IMR-90 (cell line): ENCODE measurements around the gene ST3GAL4. TPM values are rescaled to one million over a fixed set of nuclear protein-coding genes. Genes with fewer than 3 reads are reported as not detected.

Experiments
- ATAC-seq: fragments of 200-7000 bp; cut with Tn5 transposase; 2 replicates; pipeline ENCODE4 v1.9.1; 2020; ENCODE audit warnings: low read depth, mild to moderate bottlenecking, moderate library complexity
- BruUV-seq: library from RNA; stranded (reverse); fragments of 400-500 nt; replicated peaks from 2 replicates; lab custom pipeline; 2021; lab: Mats Ljungman, UMichigan
- CTCF ChIA-PET: fragments of 300-600 bp; formaldehyde crosslinking; extraction: SDS; loops from one replicate; lab custom pipeline; 2021; ENCODE audit warnings: antibody characterized with exemption; lab: Yijun Ruan, JAX
- POLR2A ChIA-PET: fragments of 300-600 bp; sonication (Branson Sonifier 250); formaldehyde crosslinking; loops from one replicate; lab custom pipeline; 2022; ENCODE audit warnings: antibody characterized with exemption; ENCODE audit not compliant: unreplicated experiment; lab: Charles Lee
- DNase-seq: peaks from one replicate; pipeline ENCODE4 v3.0.0; 2013
- H2AFZ ChIP-seq: replicated peaks from 2 replicates; pipeline ENCODE3; 2013; ENCODE audit warnings: low read length, mild to moderate bottlenecking; ENCODE audit not compliant: poor library complexity
- H2AK5ac ChIP-seq: 2 replicates; pipeline ENCODE4 v1.6.1; 2013; ENCODE audit warnings: low read depth, low read length, inconsistent platforms
- H2AK9ac ChIP-seq: replicated peaks from 2 replicates; pipeline ENCODE3; 2013; ENCODE audit warnings: mild to moderate bottlenecking, low read depth, low read length, moderate library complexity; ENCODE audit not compliant: poor library complexity
- H2BK120ac ChIP-seq: 2 replicates; pipeline ENCODE4 v1.6.1; 2013; ENCODE audit warnings: low read depth, low read length, inconsistent platforms
- H2BK15ac ChIP-seq: 3 replicates; pipeline ENCODE4 v1.6.1; 2013; ENCODE audit warnings: low read depth, low read length, inconsistent platforms
- H2BK20ac ChIP-seq: 2 replicates; pipeline ENCODE4 v1.6.1; 2013; ENCODE audit warnings: low read depth, mild to moderate bottlenecking, inconsistent platforms, low read length, moderate library complexity
- H2BK5ac ChIP-seq: 2 replicates; pipeline ENCODE4 v1.6.1; 2013; ENCODE audit warnings: mild to moderate bottlenecking, low read depth, low read length, inconsistent platforms; ENCODE audit not compliant: poor library complexity, severe bottlenecking
- H3K14ac ChIP-seq: replicated peaks from 2 replicates; pipeline ENCODE4 v1.6.1; 2013; ENCODE audit warnings: low read depth, low read length, inconsistent platforms
- H3K18ac ChIP-seq: 2 replicates; pipeline ENCODE4 v1.6.1; 2013; ENCODE audit warnings: low read depth, low read length, control low read depth
- H3K23ac ChIP-seq: 2 replicates; pipeline ENCODE4 v1.6.1; 2013; ENCODE audit warnings: low read depth, low read length, inconsistent platforms
- H3K27ac ChIP-seq: 2 replicates; pipeline ENCODE4 v1.5.1; 2013; ENCODE audit warnings: mild to moderate bottlenecking, control low read depth, low read length; ENCODE audit not compliant: insufficient read depth
- H3K27me3 ChIP-seq: 2 replicates; pipeline ENCODE4 v1.6.1; 2013; ENCODE audit warnings: low read length; ENCODE audit not compliant: control insufficient read depth, insufficient read depth
- H3K36me3 ChIP-seq: 2 replicates; pipeline ENCODE4 v1.6.1; 2013; ENCODE audit warnings: low read length, mixed read lengths; ENCODE audit not compliant: control insufficient read depth, insufficient read depth
- H3K4ac ChIP-seq: 2 replicates; pipeline ENCODE4 v1.6.1; 2013; ENCODE audit warnings: low read depth, low read length, inconsistent platforms
- H3K4me1 ChIP-seq: 2 replicates; pipeline ENCODE4 v1.6.1; 2013; ENCODE audit warnings: low read length, mixed read lengths; ENCODE audit not compliant: control insufficient read depth, insufficient read depth
- H3K4me2 ChIP-seq: 2 replicates; pipeline ENCODE4 v1.6.1; 2013; ENCODE audit warnings: low read depth, mild to moderate bottlenecking, control low read depth, low read length, moderate library complexity
- H3K4me3 ChIP-seq: 2 replicates; pipeline ENCODE4 v1.5.1; 2013; ENCODE audit warnings: low read depth, mild to moderate bottlenecking, control low read depth, low read length, moderate library complexity; ENCODE audit not compliant: insufficient read depth
- H3K56ac ChIP-seq: 2 replicates; pipeline ENCODE4 v1.6.1; 2013; ENCODE audit warnings: low read length, inconsistent platforms; ENCODE audit not compliant: insufficient read depth; ENCODE audit errors: extremely low read depth
- H3K79me1 ChIP-seq, 2 experiments: 2 replicates each; pipeline ENCODE4 v1.6.1; 2013; ENCODE audit warnings: low read length in 2 of 2, inconsistent platforms in 1 of 2, low read depth in 1 of 2
- H3K9ac ChIP-seq: 2 replicates; pipeline ENCODE4 v1.6.1; 2013; ENCODE audit warnings: low read depth, low read length, control low read depth
- H3K9me1 ChIP-seq: 2 replicates; pipeline ENCODE4 v1.6.1; 2013; ENCODE audit warnings: low read length, inconsistent platforms; ENCODE audit not compliant: insufficient read depth
- H3K9me3 ChIP-seq: 2 replicates; pipeline ENCODE4 v1.6.1; 2013; ENCODE audit warnings: low read length; ENCODE audit not compliant: control insufficient read depth, insufficient read depth
- H4K20me1 ChIP-seq: 2 replicates; pipeline ENCODE4 v1.6.1; 2013; ENCODE audit warnings: low read length, inconsistent platforms; ENCODE audit not compliant: insufficient read depth
- H4K5ac ChIP-seq: 2 replicates; pipeline ENCODE4 v1.6.1; 2013; ENCODE audit warnings: mild to moderate bottlenecking, low read depth, low read length, control low read depth
- H4K8ac ChIP-seq, 2 experiments: 2 replicates each; pipeline ENCODE4 v1.6.1; 2013; ENCODE audit warnings: low read depth in 2 of 2, low read length in 2 of 2, control low read depth in 1 of 2, inconsistent platforms in 1 of 2
- H4K91ac ChIP-seq: 2 replicates; pipeline ENCODE4 v1.6.1; 2013; ENCODE audit warnings: low read depth, low read length, inconsistent platforms; ENCODE audit not compliant: insufficient read depth
- BHLHE40 ChIP-seq: fragments of 150-350 bp; IDR thresholded peaks from 2 replicates; pipeline ENCODE4 v1.6.1; 2016; ENCODE audit warnings: mild to moderate bottlenecking, low read depth, low read length
- CEBPB ChIP-seq: IDR thresholded peaks from 2 replicates; pipeline ENCODE4 v1.6.1; 2012; ENCODE audit warnings: low read depth, low read length, improper control_type of control experiment
- MAZ ChIP-seq: IDR thresholded peaks from 2 replicates; pipeline ENCODE4 v1.6.1; 2012; ENCODE audit warnings: low read depth, mild to moderate bottlenecking, low read length, improper control_type of control experiment, moderate library complexity, borderline replicate concordance
- NFE2L2 ChIP-seq: fragments of 150-350 bp; IDR thresholded peaks from 2 replicates; pipeline ENCODE4 v1.6.1; 2016; ENCODE audit warnings: low read depth, mild to moderate bottlenecking, low read length
- RAD21 ChIP-seq: IDR thresholded peaks from 2 replicates; pipeline ENCODE4 v1.6.1; 2012; ENCODE audit warnings: low read length, improper control_type of control experiment
- RCOR1 ChIP-seq: IDR thresholded peaks from 2 replicates; pipeline ENCODE4 v1.6.1; 2012; ENCODE audit warnings: mild to moderate bottlenecking, low read length, improper control_type of control experiment; ENCODE audit not compliant: insufficient replicate concordance
- WGBS, 2 experiments: methylation state at CpG; one replicate each; pipeline versions ENCODE4 v1.1.5 to v1.1.7; 2013; ENCODE audit warnings: missing lambda C conversion rate in 2 of 2; ENCODE audit not compliant: insufficient read length in 1 of 2; ENCODE audit errors: extremely low coverage in 2 of 2; 5-methylcytosine and 5-hydroxymethylcytosine counted together
- dilution Hi-C: fragments of 300-500 bp; cut with HindIII; formaldehyde crosslinking; loops from one replicate; pipeline ENCODE4 v1.14.3; 2018; ENCODE audit warnings: low sequenced_read_pairs; ENCODE audit not compliant: unreplicated experiment
- in situ Hi-C: fragments of 300-500 bp; cut with MboI; formaldehyde crosslinking; loops from 3 replicates; pipeline ENCODE4 v1.14.3; 2019; ENCODE audit warnings: low sequenced_read_pairs, inconsistent platforms, mixed read lengths
- intact Hi-C: fragments of 100-400 bp; cut with micrococcal nuclease; formaldehyde crosslinking; loops from 2 replicates; pipeline ENCODE4 v1.10.0; 2022
- polyA plus RNA-seq, 3 experiments: library from polyadenylated mRNA; depleted of rRNA; stranded (reverse); fragments of >200 nt; gene quantifications; 2 replicates each; pipeline ENCODE4 v1.2.3, GENCODE V29; 2012; ENCODE audit warnings: low replicate concordance in 1 of 3
- total RNA-seq: library from RNA; depleted of rRNA; stranded (reverse); fragments of >200 nt; gene quantifications from 2 replicates; pipeline ENCODE4 v1.2.3, GENCODE V29; 2012

Gene ST3GAL4
- total and polyA plus RNA-seq, 2 of the 4 experiments (the other 2 are of a cell fraction) = 17.0 to 19.7 TPM

- H3K23ac ChIP-seq = no peak overlapping the region
- H3K4me1 ChIP-seq = peaks cover 2% of the 10 kb centered on the region; the same call in 1 of the 2 replicates
- in situ Hi-C loops (no loop called here), intact Hi-C loops (no loop called here), dilution Hi-C loops (no loop called here)
- no peak overlapping the region for H2BK5ac ChIP-seq
- no peak overlapping the region for H3K18ac ChIP-seq
- H3K4me2 ChIP-seq = no peak overlapping the region
- H3K79me1 ChIP-seq = peaks cover 3 to 4% of the 10 kb centered on the region in 2 experiments; a peak in 3 of 4 replicates
- ATAC-seq (no peak), DNase-seq (no peak)
- BruUV-seq = no TSS peak
- no peaks in the 10 kb centered on the region for H3K27me3 ChIP-seq
- no peak overlapping the region for H3K9ac ChIP-seq
- no peak overlapping the region for H2BK15ac ChIP-seq
- H3K14ac ChIP-seq = no peak overlapping the region
- H3K56ac ChIP-seq = no peak overlapping the region
- H2AFZ ChIP-seq = no peak overlapping the region
- ChIA-PET CTCF (no interaction called here), POLR2A (no interaction called here)
- H3K27ac ChIP-seq = no peak overlapping the region
- no peak overlapping the region for H4K8ac ChIP-seq
- no peak overlapping the region for H4K5ac ChIP-seq
- H2BK120ac ChIP-seq = no peak overlapping the region
- H3K4me3 ChIP-seq = no peak overlapping the region
- no peaks in the 10 kb centered on the region; the same call in 1 of the 2 replicates for H4K20me1 ChIP-seq
- H2BK20ac ChIP-seq = no peak overlapping the region
- TF ChIP-seq NFE2L2 (no peak), RAD21 (no peak), MAZ (no peak), CEBPB (no peak), RCOR1 (no peak), BHLHE40 (no peak)
- H2AK5ac ChIP-seq = no peak overlapping the region
- H3K36me3 ChIP-seq = no peaks in the 10 kb centered on the region
- no CpG with 5 or more reads among the region's 5 CpGs for WGBS, 2 experiments
- H3K4ac ChIP-seq = no peak overlapping the region
- peaks cover 5% of the 10 kb centered on the region; the same call in 1 of the 2 replicates for H3K9me1 ChIP-seq
- no peak overlapping the region for H4K91ac ChIP-seq
- no peaks in the 10 kb centered on the region for H3K9me3 ChIP-seq
- no peak overlapping the region for H2AK9ac ChIP-seq
Observed at GRCh38 chr11:126387857-126388256, 32.4 kb downstream of the ST3GAL4 start.
